Measurements from ENCODE around the gene USP17L13. TPM values are rescaled to one million over a fixed set of nuclear protein-coding genes. Genes with fewer than 3 reads are reported as not detected.
"Not testable (repeated sequence)": the region's sequence is repeated elsewhere in the genome, so short reads cannot be mapped to it uniquely, and the experiment has no call there.

Gene USP17L13
- not detected in 2 replicates for total RNA-seq

GRCh38 chr4:9224596-9224995, at the start of gene USP17L13:
USP17L13 (plus strand) TSS chr4:9224896; CDS start chr4:9224896, 0 bp downstream.
- not testable (repeated sequence) for DNase-seq (ENCODE audit: extremely low read depth, low read depth, low spot score)

GRCh38 chr4:9210357-9210756, 14.3 kb upstream of the USP17L13 start, which contains the start of gene USP17L10:
USP17L10 (plus strand) TSS chr4:9210657; CDS start chr4:9210657, 0 bp downstream.
- not testable (repeated sequence) for DNase-seq (ENCODE audit: extremely low read depth, low read depth, low spot score)

GRCh38 chr4:9214701-9215100, 10.0 kb upstream of the USP17L13 start:
- DNase-seq (ENCODE audit: extremely low read depth, low read depth, low spot score) = not testable (repeated sequence)

DNA sequence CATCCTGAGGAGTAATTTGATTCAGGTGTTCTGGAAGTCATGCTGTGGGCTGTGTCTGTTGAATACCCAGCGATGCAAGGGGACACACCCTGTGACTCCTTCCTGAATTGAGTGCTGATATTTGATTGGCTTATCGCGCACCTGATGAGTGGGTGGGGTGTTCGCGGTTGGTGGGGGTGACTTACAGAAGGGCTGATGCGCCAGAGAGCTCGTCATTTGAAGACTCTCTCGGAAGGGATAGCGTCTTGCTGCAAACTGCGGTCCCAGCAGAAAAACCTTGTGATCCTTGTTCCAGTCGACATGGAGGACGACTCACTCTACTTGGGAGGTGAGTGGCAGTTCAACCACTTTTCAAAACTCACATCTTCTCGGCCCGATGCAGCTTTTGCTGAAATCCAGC, 9.6 kb upstream of the USP17L13 start, which contains the start of gene USP17L11:
USP17L11 (plus strand) TSS at position 301 of the 400 bp plus-strand sequence; CDS start at position 301, 0 bp downstream.
- not testable (repeated sequence) for DNase-seq (ENCODE audit: extremely low read depth, low read depth, low spot score)

- not testable (repeated sequence) for DNase-seq (ENCODE audit: extremely low read depth, low read depth, low spot score)
Measured at GRCh38 chr4:9219852-9220251, 4.8 kb upstream of the USP17L13 start, which contains the start of gene USP17L12. USP17L12 (plus strand) TSS chr4:9220152; CDS start chr4:9220152, 0 bp downstream.

DNA sequence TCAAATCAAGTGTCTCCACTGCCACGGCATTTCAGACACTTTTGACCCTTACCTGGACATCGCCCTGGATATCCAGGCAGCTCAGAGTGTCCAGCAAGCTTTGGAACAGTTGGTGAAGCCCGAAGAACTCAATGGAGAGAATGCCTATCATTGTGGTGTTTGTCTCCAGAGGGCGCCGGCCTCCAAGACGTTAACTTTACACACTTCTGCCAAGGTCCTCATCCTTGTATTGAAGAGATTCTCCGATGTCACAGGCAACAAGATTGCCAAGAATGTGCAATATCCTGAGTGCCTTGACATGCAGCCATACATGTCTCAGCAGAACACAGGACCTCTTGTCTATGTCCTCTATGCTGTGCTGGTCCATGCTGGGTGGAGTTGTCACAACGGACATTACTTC, 5.6 kb downstream of the USP17L13 start:
- DNase-seq (ENCODE audit: extremely low read depth, low read depth, low spot score) = not testable (repeated sequence)

- DNase-seq (ENCODE audit: extremely low read depth, low read depth, low spot score) = not testable (repeated sequence)
Measured at GRCh38 chr4:9234085-9234484, 9.4 kb downstream of the USP17L13 start, which contains the start of gene USP17L15. USP17L15 (plus strand) TSS chr4:9234385; CDS start chr4:9234385, 0 bp downstream.

- not testable (repeated sequence) for DNase-seq (ENCODE audit: extremely low read depth, low read depth, low spot score)
Measured at GRCh38 chr4:9238461-9238860, 13.8 kb downstream of the USP17L13 start.

GRCh38 chr4:9243579-9243978, 18.9 kb downstream of the USP17L13 start, which contains the start of gene USP17L17:
USP17L17 (plus strand) TSS chr4:9243879; CDS start chr4:9243879, 0 bp downstream.
- DNase-seq (ENCODE audit: extremely low read depth, low read depth, low spot score) = not testable (repeated sequence)

DNA sequence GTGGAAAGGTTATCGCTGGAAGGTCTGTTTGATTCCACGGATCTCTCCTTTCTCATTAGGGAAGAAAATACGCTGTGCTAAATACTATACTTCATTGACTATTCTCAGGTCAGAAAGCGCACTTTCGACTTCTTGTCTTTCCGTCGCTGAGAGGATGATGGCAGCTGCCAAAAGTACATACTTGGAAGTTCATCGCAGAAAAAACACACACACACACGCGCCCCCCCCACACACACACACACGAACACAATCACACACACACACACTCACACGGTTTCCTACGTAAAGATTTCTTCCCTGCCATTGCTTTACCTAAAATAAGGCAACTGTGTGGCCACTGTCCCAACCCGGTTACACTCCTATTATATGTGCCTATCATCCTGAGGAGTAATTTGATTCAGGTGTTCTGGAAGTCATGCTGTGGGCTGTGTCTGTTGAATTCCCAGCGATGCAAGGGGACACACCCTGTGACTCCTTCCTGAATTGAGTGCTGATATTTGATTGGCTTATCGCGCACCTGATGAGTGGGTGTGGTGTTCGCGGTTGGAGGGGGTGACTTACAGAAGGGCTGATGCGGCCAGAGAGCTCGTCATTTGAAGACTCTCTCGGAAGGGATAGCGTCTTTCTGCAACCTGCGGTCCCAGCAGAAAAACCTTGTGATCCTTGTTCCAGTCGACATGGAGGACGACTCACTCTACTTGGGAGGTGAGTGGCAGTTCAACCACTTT, 23.4 kb downstream of the USP17L13 start, which contains the start of gene USP17L18:
USP17L18 (plus strand) TSS at position 678 of the 728 bp plus-strand sequence; CDS start at position 678, 0 bp downstream.
- DNase-seq (ENCODE audit: extremely low read depth, low read depth, low spot score) = not testable (repeated sequence)

GRCh38 chr4:9253078-9253477, 28.4 kb downstream of the USP17L13 start, which contains the start of gene USP17L19:
USP17L19 (plus strand) TSS chr4:9253378; CDS start chr4:9253378, 0 bp downstream.
- not testable (repeated sequence) for DNase-seq (ENCODE audit: extremely low read depth, low read depth, low spot score)

GRCh38 chr4:9257824-9258223, 33.1 kb downstream of the USP17L13 start, which contains the start of gene USP17L20:
USP17L20 (plus strand) TSS chr4:9258124; CDS start chr4:9258124, 0 bp downstream.
- DNase-seq (ENCODE audit: extremely low read depth, low read depth, low spot score) = not testable (repeated sequence)

DNA sequence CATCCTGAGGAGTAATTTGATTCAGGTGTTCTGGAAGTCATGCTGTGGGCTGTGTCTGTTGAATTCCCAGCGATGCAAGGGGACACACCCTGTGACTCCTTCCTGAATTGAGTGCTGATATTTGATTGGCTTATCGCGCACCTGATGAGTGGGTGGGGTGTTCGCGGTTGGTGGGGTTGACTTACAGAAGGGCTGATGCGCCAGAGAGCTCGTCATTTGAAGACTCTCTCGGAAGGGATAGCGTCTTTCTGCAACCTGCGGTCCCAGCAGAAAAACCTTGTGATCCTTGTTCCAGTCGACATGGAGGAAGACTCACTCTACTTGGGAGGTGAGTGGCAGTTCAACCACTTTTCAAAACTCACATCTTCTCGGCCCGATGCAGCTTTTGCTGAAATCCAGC, 37.9 kb downstream of the USP17L13 start, which contains the start of gene USP17L21:
USP17L21 (plus strand) TSS at position 301 of the 400 bp plus-strand sequence; CDS start at position 301, 0 bp downstream.
- DNase-seq (ENCODE audit: extremely low read depth, low read depth, low spot score) = not testable (repeated sequence)

- not testable (repeated sequence) for DNase-seq (ENCODE audit: extremely low read depth, low read depth, low spot score)
Measured at GRCh38 chr4:9267319-9267718, 42.6 kb downstream of the USP17L13 start, which contains the start of gene USP17L22. USP17L22 (plus strand) TSS chr4:9267619; CDS start chr4:9267619, 0 bp downstream.

GRCh38 chr4:9271719-9272118, 47.0 kb downstream of the USP17L13 start:
- DNase-seq (ENCODE audit: extremely low read depth, low read depth, low spot score) = not testable (repeated sequence)

Other genes with a start within 250 kb of the USP17L13 start
- gene FAM90A26, start 54.5 kb upstream of the USP17L13 start, total RNA-seq = not detected in 2 replicates
- gene USP17L10, start 14.2 kb upstream of the USP17L13 start, total RNA-seq = not detected in 2 replicates
- not detected in 2 replicates for gene USP17L11, start 9.5 kb upstream of the USP17L13 start, total RNA-seq
- gene USP17L12, start 4.7 kb upstream of the USP17L13 start, total RNA-seq = not detected in 2 replicates
- gene USP17L15, start 9.5 kb downstream of the USP17L13 start, total RNA-seq = not detected in 2 replicates
- not detected in 2 replicates for gene USP17L17, start 19.0 kb downstream of the USP17L13 start, total RNA-seq
- not detected in 2 replicates for gene USP17L18, start 23.7 kb downstream of the USP17L13 start, total RNA-seq
- gene USP17L19, start 28.5 kb downstream of the USP17L13 start, total RNA-seq = not detected in 2 replicates
- gene USP17L20, start 33.2 kb downstream of the USP17L13 start, total RNA-seq = not detected in 2 replicates
- not detected in 2 replicates for gene USP17L21, start 38.0 kb downstream of the USP17L13 start, total RNA-seq
- gene USP17L22, start 42.7 kb downstream of the USP17L13 start, total RNA-seq = not detected in 2 replicates
- not detected in 2 replicates for gene USP17L24, start 100.3 kb downstream of the USP17L13 start, total RNA-seq
- gene USP17L25, start 105.0 kb downstream of the USP17L13 start, total RNA-seq = not detected in 2 replicates
- gene USP17L26, start 109.8 kb downstream of the USP17L13 start, total RNA-seq = not detected in 2 replicates
- gene USP17L5, start 114.5 kb downstream of the USP17L13 start, total RNA-seq = not detected in 2 replicates
- not detected in 2 replicates for gene USP17L27, start 119.3 kb downstream of the USP17L13 start, total RNA-seq
- not detected in 2 replicates for gene USP17L28, start 124.0 kb downstream of the USP17L13 start, total RNA-seq
- gene USP17L29, start 128.7 kb downstream of the USP17L13 start, total RNA-seq = not detected in 2 replicates
- gene USP17L30, start 138.2 kb downstream of the USP17L13 start, total RNA-seq = not detected in 2 replicates
- not detected in 2 replicates for gene DEFB131A, start 219.5 kb downstream of the USP17L13 start, total RNA-seq